OCI-M1 (cell line): ENCODE results near the gene TRAF6.
"Not testable (repeated sequence)": the region's sequence is repeated elsewhere in the genome, so short reads cannot be mapped to it uniquely, and the experiment has no call there.

Experiments used
- DNase-seq: peaks from one replicate; lab custom pipeline; 2025; lab: John Stamatoyannopoulos, UW

Gene TRAF6

GRCh38 chr11:36509694-36510593 lies at the start of gene TRAF6:
TRAF6 (minus strand) TSS chr11:36510272; CDS start chr11:36501515, 8,757 bp downstream.
- DNase-seq: peak; percentile 91

GRCh38 chr11:36558571-36559413 lies 48.7 kb upstream of the TRAF6 start:
- peak; percentile 85 for DNase-seq

GRCh38 chr11:36557991-36558390 lies 47.9 kb upstream of the TRAF6 start:
- no peak for DNase-seq

- not testable (repeated sequence) for DNase-seq
Measured at GRCh38 chr11:36557390-36557789, 47.3 kb upstream of the TRAF6 start.

GRCh38 chr11:36550385-36551115 lies 40.5 kb upstream of the TRAF6 start:
- peak; percentile 65 for DNase-seq

- DNase-seq: peak; percentile 74
Measured at GRCh38 chr11:36540998-36541397, 30.9 kb upstream of the TRAF6 start.

- DNase-seq: no peak
Measured at GRCh38 chr11:36534276-36534840, 24.3 kb upstream of the TRAF6 start.

GRCh38 chr11:36532941-36533601 lies 23.0 kb upstream of the TRAF6 start:
- peak; percentile 54 for DNase-seq

GRCh38 chr11:36530840-36531239 lies 20.8 kb upstream of the TRAF6 start:
- peak; percentile 31 for DNase-seq

GRCh38 chr11:36513965-36514364 lies 3.9 kb upstream of the TRAF6 start:
- DNase-seq: peak; percentile 5

- DNase-seq: no peak
Measured at GRCh38 chr11:36512016-36512415, 1.9 kb upstream of the TRAF6 start.

GRCh38 chr11:36511062-36511461 lies 990 bp upstream of the TRAF6 start:
- not testable (repeated sequence) for DNase-seq

GRCh38 chr11:36510594-36510942 lies 496 bp upstream of the TRAF6 start:
- no peak for DNase-seq

- peak; percentile 89 for DNase-seq
Measured at GRCh38 chr11:36509201-36509639, 852 bp downstream of the TRAF6 start.

- peak; percentile 56 for DNase-seq
Measured at GRCh38 chr11:36508743-36509142, 1.3 kb downstream of the TRAF6 start.

GRCh38 chr11:36507824-36508489 lies 2.1 kb downstream of the TRAF6 start:
- DNase-seq: peak; percentile 40

GRCh38 chr11:36501236-36501635 lies 8.8 kb downstream of the TRAF6 start:
- no peak for DNase-seq

GRCh38 chr11:36500315-36500721 lies 9.8 kb downstream of the TRAF6 start:
- DNase-seq: peak; percentile 54

- no peak for DNase-seq
Measured at GRCh38 chr11:36499315-36499714, 10.8 kb downstream of the TRAF6 start.

- DNase-seq: no peak
Measured at GRCh38 chr11:36498721-36499120, 11.4 kb downstream of the TRAF6 start.

GRCh38 chr11:36493332-36493731 lies 16.7 kb downstream of the TRAF6 start:
- peak; percentile 21 for DNase-seq
